Stomach (tissue), 9 donors: ENCODE results near the gene NDUFA12. TPM values are rescaled to one million over a fixed set of nuclear protein-coding genes. Genes with fewer than 3 reads are reported as not detected.
"Not testable (repeated sequence)": the region's sequence is repeated elsewhere in the genome, so short reads cannot be mapped to it uniquely, and the experiment has no call there.

Experiments used
- DNase-seq, 2 donors: peaks; one replicate each; pipeline versions ENCODE4 v3.0.0 to v3.0.0-alpha.2; 2013 to 2019
- H3K27ac ChIP-seq, 5 donors: fragments of 200-600 bp in 4 of 5; sonication (generic) in 4 of 5; one replicate each; pipeline ENCODE4 v1.5.1; 2013 to 2019; ENCODE audit warnings: mild to moderate bottlenecking in 1 of 5, moderate library complexity in 1 of 5
- H3K27me3 ChIP-seq, 3 donors: fragments of 200-600 bp; sonication (generic); one replicate each; pipeline ENCODE4 v1.5.1; 2017 to 2019; ENCODE audit warnings: mixed run types in 1 of 3
- H3K36me3 ChIP-seq, 4 donors: fragments of 200-600 bp; sonication (generic); 1 replicate in 3 of 4; 2 replicates in 1 of 4; pipeline ENCODE4 v1.5.1; 2016 to 2019
- H3K4me1 ChIP-seq, 4 donors: fragments of 200-600 bp; sonication (generic); one replicate each; pipeline ENCODE4 v1.5.1; 2016 to 2019
- H3K4me3 ChIP-seq, 4 donors: fragments of 200-600 bp; sonication (generic) in 3 of 4; one replicate each; pipeline ENCODE4 v1.5.1; 2016 to 2019; ENCODE audit warnings: mild to moderate bottlenecking in 1 of 4
- H3K9me3 ChIP-seq, 4 donors: fragments of 200-600 bp; sonication (generic); one replicate each; pipeline ENCODE4 v1.5.1; 2016 to 2019
- EP300 ChIP-seq: sonication (generic); formaldehyde crosslinking; IDR thresholded peaks from one replicate; pipeline ENCODE4 v1.6.1; 2017; ENCODE audit warnings: antibody characterized with exemption
- POLR2A ChIP-seq, 4 donors: fragments of 450-650 bp; IDR thresholded peaks; one replicate each; pipeline ENCODE4 v1.6.1; 2016; ENCODE audit warnings: antibody characterized with exemption in 4 of 4, control low read depth in 2 of 4, mild to moderate bottlenecking in 1 of 4, moderate library complexity in 1 of 4
- POLR2AphosphoS5 ChIP-seq, 3 donors: sonication (generic); formaldehyde crosslinking; IDR thresholded peaks; one replicate each; pipeline ENCODE4 v1.6.1; 2016; ENCODE audit warnings: antibody characterized with exemption in 3 of 3
- WGBS, 5 donors: extraction: QIAGEN DNeasy Blood & Tissue Kit in 3 of 5; methylation state at CpG; one replicate each; pipeline versions ENCODE4 v1.1.5 to v1.1.7; 2013 to 2018; 5-methylcytosine and 5-hydroxymethylcytosine counted together
- intact Hi-C: fragments of 100-400 bp; cut with DNase I; formaldehyde crosslinking; loops from one replicate; pipeline ENCODE4 v1.15.1; 2023; ENCODE audit warnings: low total_unique reads
- polyA plus RNA-seq, 3 donors: library from polyadenylated mRNA; stranded (reverse); fragments of 200-250 nt; gene quantifications; one replicate each; pipeline ENCODE4 v1.2.3, GENCODE V29; 2013
- total RNA-seq, 5 donors: library from RNA; depleted of rRNA; stranded (reverse); fragments of >200 nt; gene quantifications; one replicate each; pipeline versions ENCODE4 v1.1.0 to v1.2.3, GENCODE V29; 2014 to 2016
- TF ChIP-seq, protein P1 (sequence below), 7 experiments: fragments of 450-650 bp in 4 of 7; fragments of 200-600 bp in 3 of 7; sonication (generic) in 3 of 7; IDR thresholded peaks; one replicate each; pipeline ENCODE4 v1.5.1; 2016 to 2019; ENCODE audit warnings: antibody characterized with exemption in 7 of 7, control low read depth in 2 of 7, mild to moderate bottlenecking in 1 of 7
- donor health status: healthy with polysubstance abuse.
- donor health status: Bipolar disorder and iron deficiency.
- donor health status: healthy.

The NDUFA12 gene
- total and polyA plus RNA-seq, 8 donors, result 20.4 to 142 (median 74.9) TPM

DNA sequence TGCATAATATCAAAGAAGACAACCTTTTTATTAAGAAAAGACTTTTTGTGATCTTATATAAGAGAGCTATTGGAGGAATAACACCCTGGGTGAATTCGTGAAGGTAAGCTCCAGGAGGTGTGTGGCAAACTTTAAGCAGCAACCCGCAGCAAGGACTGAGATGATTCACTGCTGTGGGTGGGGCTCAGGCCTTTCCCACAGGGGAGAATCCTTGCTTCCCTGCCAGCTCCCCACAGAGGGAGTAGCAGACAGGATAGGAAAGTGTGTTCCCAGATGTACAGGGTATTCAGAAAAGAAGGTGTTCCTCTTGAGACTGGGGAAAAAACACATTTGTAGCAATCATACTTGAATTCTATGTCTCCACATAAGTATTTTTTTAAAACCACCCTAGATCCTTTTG lies 9.2 kb downstream of the NDUFA12 start:
- Histone ChIP-seq H3K27ac (no peak overlapping the region), H3K4me3 (no peak overlapping the region), H3K36me3 (peaks cover 16 to 69% (median 59%) of the 10 kb centered on the region in 4 donors), H3K4me1 (peaks cover 0 to 8% (median 0%) of the 10 kb centered on the region in 4 donors), H3K9me3 (no peaks in the 10 kb centered on the region), H3K27me3 (no peaks in the 10 kb centered on the region)
- 83 to 89% (median 84%) methylated on average over 2 of the region's 2 CpGs for WGBS, 5 donors
- intact Hi-C loops, result no loop called here
- DNase-seq, result no peak
- no peak for TF ChIP-seq POLR2A (IDR thresholded peaks at IDR 0.05)
- TF ChIP-seq, protein P1, sequence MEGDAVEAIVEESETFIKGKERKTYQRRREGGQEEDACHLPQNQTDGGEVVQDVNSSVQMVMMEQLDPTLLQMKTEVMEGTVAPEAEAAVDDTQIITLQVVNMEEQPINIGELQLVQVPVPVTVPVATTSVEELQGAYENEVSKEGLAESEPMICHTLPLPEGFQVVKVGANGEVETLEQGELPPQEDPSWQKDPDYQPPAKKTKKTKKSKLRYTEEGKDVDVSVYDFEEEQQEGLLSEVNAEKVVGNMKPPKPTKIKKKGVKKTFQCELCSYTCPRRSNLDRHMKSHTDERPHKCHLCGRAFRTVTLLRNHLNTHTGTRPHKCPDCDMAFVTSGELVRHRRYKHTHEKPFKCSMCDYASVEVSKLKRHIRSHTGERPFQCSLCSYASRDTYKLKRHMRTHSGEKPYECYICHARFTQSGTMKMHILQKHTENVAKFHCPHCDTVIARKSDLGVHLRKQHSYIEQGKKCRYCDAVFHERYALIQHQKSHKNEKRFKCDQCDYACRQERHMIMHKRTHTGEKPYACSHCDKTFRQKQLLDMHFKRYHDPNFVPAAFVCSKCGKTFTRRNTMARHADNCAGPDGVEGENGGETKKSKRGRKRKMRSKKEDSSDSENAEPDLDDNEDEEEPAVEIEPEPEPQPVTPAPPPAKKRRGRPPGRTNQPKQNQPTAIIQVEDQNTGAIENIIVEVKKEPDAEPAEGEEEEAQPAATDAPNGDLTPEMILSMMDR (IDR thresholded peaks at IDR 0.05), result no peak
- no peak for TF ChIP-seq POLR2AphosphoS5 (IDR thresholded peaks at IDR 0.05)
- no peak for TF ChIP-seq EP300

DNA sequence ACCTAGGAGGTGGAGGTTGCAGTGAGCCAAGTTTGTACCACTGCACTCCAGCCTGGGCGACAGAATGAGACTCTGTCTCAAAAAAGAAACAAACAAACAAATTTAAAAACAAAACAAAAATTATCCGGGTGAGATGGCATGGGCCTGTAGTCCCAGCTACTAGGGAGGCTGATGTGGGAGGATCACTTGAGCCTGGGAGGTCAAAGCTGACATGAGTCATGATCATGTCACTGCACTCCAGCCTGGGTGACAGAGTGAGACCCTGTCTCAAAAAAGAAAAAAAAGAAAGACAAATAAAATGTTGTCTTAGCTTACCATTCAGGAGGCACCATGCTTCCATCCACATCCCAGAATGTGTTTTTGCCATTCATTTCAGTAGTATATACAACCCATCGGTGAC lies 9.6 kb downstream of the NDUFA12 start:
- H3K27ac ChIP-seq, DNase-seq, intact Hi-C loops, H3K4me1 ChIP-seq, H3K27me3 ChIP-seq, H3K4me3 ChIP-seq, H3K9me3 ChIP-seq: not testable (repeated sequence)
- peaks cover 16 to 70% (median 60%) of the 10 kb centered on the region in 4 donors for H3K36me3 ChIP-seq
- WGBS, 5 donors, result 70 to 95% (median 79%) methylated on average over 3 of the region's 3 CpGs

- TF ChIP-seq EP300 (no peak), POLR2AphosphoS5 (IDR thresholded peaks at IDR 0.05) (no peak), POLR2A (IDR thresholded peaks at IDR 0.05) (no peak)
- TF ChIP-seq, protein P1 (IDR thresholded peaks at IDR 0.05), result no peak
- H3K36me3 ChIP-seq, result peaks cover 11 to 55% (median 49%) of the 10 kb centered on the region in 4 donors
- no peaks in the 10 kb centered on the region for H3K4me1 ChIP-seq
- H3K9me3 ChIP-seq, result no peaks in the 10 kb centered on the region
- intact Hi-C loops, result no loop called here
- WGBS, 5 donors, result 78 to 94% (median 89%) methylated on average over 3 of the region's 3 CpGs
- H3K27me3 ChIP-seq, result no peaks in the 10 kb centered on the region
- no peak for DNase-seq
- H3K27ac ChIP-seq, result no peak overlapping the region
- no peak overlapping the region for H3K4me3 ChIP-seq
Measured at GRCh38 chr12:94990222-94990621, 13.3 kb downstream of the NDUFA12 start.

DNA sequence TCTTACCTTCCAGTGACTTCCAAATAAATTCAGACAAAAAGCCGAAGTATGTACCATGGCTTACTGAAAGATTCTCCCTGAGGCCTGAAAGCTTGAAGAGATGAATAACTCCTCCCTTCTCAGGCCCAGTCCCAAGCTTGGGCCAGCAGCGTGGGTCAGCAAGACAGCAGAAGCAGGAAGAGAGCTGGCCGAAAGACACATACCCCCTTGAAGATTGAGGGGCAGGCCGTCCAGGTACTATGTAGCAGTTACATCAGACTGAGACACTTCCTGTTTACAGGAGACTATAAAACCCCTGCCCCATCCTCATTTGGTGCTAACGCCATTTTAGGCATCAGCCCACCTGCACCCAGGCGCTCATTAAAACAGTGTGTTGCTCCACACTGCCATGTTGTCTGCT lies 15.0 kb downstream of the NDUFA12 start:
- Histone ChIP-seq H3K4me3 (no peak overlapping the region), H3K36me3 (peaks cover 10 to 48% (median 41%) of the 10 kb centered on the region in 4 donors), H3K9me3 (no peaks in the 10 kb centered on the region), H3K4me1 (no peaks in the 10 kb centered on the region), H3K27ac (no peak overlapping the region), H3K27me3 (no peaks in the 10 kb centered on the region)
- WGBS, 5 donors, result 65 to 92% (median 77%) methylated on average over 6 of the region's 6 CpGs
- intact Hi-C loops, result no loop called here
- TF ChIP-seq POLR2A (IDR thresholded peaks at IDR 0.05) (no peak), EP300 (no peak), POLR2AphosphoS5 (IDR thresholded peaks at IDR 0.05) (no peak)
- TF ChIP-seq, protein P1 (IDR thresholded peaks at IDR 0.05), result no peak
- DNase-seq, result no peak

GRCh38 chr12:94987801-94988200 lies 15.7 kb downstream of the NDUFA12 start:
- TF ChIP-seq, protein P1 (IDR thresholded peaks at IDR 0.05), result no peak
- no peak for TF ChIP-seq EP300
- no peak for TF ChIP-seq POLR2A (IDR thresholded peaks at IDR 0.05)
- TF ChIP-seq POLR2AphosphoS5 (IDR thresholded peaks at IDR 0.05), result no peak
- Histone ChIP-seq H3K27ac (no peak overlapping the region), H3K27me3 (no peaks in the 10 kb centered on the region), H3K36me3 (peaks cover 6 to 43% (median 38%) of the 10 kb centered on the region in 4 donors), H3K9me3 (no peaks in the 10 kb centered on the region), H3K4me1 (no peaks in the 10 kb centered on the region), H3K4me3 (no peak overlapping the region)
- whole genome bisulfite sequencing, 5 donors, result 52 to 66% (median 57%) methylated on average over 2 of the region's 2 CpGs
- DNase-seq, result peak in 1 of 2 donors; percentile 9
- intact Hi-C loops, result no loop called here
